ENCODE results near the gene CDC42BPA.
"Not testable (repeated sequence)": the region's sequence is repeated elsewhere in the genome, so short reads cannot be mapped to it uniquely, and the experiment has no call there.

Gene CDC42BPA

DNA sequence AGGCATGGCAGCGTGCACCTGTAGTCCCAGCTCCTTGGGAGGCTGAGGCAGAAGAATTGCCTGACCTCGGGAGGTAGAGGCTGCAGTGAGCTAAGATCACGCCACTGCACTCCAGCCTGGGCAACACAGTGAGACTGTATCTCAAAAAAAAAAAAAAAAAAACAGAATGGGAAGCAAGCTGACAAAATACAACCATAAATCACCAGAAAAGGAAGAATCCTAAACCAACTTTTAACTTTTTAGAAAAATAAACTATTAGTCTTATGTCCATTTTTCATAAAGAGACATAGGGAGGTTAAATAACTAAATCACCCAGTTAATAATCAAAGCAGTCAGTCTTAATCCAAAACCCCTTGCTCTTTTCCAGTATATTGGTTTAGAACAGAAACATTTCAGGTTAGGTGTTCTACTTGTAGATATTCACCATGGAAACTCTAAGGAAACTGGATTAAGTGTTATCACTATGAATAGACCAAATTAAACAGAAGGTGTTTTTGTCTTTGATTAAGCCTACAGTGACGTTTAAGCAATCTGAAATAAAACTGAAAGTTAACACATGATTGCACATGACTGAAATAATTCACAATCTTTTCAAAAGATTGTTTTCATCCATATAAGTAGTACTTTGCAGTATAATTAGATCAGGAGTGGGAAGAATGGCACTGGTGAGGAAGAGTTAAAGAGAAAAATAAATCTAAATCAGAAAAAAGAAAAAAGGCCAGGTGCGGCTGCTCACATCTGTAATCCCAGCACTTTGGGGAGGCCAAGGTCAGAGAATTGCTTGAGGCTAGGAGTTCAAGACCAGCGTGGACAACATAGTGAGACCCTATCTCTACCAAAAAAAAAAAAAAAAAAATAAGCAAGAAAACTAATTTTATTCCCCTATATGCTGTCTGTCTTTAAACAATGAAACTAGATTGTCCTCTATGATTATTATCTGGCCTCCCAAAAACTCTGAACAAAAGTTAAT lies 9.6 kb downstream of the CDC42BPA start:
- no peak for DNase-seq

DNA sequence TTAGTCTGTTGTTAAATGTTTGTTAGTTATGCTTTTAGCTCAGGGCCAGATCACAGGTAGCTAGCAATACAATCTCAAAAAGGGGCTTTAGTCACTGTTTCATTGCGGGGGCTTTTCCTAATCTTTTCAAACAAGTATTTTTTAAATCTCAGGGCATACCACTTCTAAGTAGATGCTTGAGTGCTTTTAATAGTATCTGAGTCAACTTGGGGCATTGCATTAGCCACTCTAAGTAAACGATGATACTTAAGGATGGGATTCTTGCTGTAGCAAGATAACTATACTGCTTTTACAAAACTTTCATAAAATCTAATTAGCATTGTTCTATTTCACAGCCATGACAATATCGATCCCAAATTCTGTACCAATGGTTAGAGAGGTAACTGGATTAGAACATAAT lies 11.6 kb downstream of the CDC42BPA start:
- no peak for DNase-seq

DNA sequence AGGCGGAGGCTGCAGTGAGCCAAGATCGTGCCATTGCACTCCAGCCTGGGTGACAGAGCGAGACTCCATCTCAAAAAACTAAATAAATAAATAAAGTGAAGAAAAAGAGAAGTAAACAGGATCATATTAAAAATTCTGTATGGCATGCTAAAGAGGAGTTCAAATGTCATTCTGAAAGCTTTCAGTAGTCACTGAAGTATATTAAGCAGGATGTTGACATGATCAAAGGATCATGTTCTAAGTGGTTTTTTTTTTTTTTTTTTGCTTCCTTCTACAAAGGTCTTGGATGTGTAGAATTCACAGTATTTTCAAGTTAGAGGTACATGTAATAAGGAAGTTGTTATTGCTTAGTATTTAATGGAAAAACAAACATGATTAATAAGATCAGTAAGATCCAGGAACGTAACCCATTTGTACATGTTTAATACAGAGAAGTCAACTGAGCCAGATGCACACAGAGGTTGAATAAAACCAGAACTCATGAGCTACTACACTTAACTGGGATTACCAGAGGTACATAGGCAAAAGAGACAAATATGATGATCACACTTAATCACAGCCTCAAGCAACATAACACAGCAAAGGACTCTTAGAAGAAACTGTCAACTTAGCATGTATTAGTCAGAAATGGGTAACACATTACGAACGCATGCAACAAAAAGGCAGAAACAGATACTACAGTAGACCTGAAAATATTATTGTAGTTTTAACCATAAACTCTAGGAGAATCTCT lies 12.2 kb downstream of the CDC42BPA start:
- no peak for DNase-seq

DNA sequence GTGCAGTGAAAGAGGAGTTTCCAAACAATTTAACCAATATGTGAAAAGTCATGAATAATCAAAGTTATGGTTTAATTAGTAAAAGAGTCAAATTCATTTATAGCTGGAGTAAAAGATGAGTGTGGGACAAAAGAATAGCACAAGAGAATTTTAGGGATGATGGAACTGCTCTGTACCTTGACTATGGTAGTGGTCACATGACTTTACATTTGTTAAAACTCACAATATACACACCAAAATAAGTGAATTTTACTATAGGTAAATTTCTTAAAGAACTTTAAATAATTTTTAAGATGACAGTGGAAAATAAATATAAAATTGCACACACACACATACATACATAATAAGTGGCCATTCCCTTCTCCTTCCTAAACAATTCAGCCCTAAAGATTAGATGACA lies 13.6 kb downstream of the CDC42BPA start:
- no peak for DNase-seq

DNA sequence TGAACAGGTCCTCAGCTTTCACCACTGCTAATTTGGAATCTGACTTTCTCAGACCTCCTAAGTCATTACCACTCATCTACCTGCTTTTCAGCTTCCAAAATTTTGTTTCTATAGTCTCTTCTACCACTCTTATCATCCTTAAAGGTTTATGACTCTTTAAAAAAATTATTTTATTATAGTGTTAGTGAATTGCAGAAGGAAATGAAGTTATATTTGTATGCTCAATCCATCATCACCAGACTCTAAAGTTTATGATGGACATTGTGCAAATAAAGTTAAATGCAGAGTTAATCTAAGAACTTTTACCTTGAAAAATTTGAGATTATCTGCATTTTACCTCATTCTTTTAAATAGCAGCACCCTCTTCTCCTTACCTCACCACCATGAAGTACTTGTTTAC lies 14.6 kb downstream of the CDC42BPA start:
- no peak for DNase-seq

DNA sequence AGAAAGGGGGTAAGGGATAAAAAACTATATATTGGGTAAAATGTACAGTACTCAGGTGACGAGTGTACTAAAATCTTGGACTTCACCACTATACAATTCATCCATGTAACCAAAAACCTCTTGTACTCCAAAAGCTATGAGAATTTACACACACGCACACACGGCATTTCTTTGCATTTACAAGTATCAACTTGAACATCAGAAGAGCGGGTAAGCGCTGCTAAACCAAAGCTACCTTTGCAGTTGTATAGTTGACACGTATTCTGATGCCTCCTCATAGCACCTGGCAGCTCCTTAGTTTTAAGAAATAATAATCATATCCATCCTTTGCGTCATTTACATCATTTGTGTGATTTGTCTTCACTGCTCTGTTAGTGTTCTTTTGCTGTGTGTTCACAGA lies 17.6 kb downstream of the CDC42BPA start:
- no peak for DNase-seq

DNA sequence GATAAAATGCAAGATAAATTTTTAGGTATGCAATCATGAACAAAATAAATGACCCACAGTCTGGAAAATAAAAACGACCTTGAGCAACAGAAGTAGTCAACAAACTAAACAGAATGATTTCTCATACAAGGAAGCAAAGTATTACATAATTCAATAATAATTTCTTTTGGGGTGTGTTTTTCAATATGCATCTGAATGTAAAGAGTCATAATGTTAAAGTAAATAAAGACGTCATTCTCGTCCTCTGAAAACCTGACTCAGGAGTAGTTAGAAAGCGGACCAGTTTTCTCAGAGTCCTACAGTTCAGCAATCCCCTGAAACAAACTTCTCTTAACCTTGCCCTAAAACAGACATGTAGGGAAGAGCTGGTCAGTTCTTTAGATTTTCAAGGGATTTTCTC lies 18.6 kb downstream of the CDC42BPA start:
- no peak for DNase-seq

DNA sequence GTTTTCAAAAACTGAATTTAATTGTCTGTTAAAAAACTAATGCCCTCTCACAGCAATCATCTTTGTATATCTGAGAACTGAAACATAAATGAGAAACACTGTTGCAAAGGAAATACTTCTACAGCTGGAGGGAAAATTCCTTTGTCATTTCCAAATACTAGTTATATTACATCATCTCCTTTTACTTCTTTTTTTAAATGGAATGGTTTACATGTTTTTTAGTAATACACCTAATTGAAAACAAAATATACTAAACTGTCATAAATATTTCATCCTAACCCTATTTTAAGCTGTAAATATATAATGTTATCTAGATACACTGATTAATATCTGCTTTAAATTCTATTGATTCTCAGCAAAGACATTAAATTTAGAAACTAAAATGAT lies 19.1 kb downstream of the CDC42BPA start:
- DNase-seq, result no peak

DNA sequence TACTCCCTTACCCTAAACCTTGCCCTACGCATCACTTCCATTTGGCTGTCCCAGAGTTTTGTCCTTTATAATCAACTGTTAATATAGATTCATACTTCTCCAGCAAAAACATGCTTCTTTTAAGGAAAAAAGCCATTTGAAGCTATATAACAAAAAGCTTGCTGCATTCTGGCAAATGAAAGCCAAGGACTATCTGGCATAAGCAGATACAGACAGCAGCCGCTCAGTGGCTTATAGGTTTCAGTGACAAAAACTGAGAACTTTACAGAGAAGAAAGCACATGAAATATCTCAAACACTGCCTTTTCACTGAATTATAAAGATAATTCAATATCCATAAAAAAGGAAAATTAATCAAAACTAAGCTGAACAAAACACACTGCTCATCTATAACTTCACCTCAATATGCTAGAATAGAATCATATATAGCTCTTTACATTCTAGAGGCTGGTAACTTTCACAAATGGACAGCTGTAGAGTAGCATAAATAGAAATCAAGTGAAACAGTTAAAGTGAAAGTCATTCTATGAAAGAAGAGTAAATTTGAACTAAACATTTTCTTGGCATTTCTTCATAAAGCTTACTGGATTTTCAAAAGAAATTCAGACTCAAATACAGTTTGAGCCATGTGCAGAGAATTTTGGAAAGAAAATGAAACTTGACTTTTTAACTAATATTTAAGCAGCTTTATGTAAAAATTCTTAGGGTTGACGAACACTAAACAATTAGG lies 19.6 kb downstream of the CDC42BPA start:
- DNase-seq, result no peak

DNA sequence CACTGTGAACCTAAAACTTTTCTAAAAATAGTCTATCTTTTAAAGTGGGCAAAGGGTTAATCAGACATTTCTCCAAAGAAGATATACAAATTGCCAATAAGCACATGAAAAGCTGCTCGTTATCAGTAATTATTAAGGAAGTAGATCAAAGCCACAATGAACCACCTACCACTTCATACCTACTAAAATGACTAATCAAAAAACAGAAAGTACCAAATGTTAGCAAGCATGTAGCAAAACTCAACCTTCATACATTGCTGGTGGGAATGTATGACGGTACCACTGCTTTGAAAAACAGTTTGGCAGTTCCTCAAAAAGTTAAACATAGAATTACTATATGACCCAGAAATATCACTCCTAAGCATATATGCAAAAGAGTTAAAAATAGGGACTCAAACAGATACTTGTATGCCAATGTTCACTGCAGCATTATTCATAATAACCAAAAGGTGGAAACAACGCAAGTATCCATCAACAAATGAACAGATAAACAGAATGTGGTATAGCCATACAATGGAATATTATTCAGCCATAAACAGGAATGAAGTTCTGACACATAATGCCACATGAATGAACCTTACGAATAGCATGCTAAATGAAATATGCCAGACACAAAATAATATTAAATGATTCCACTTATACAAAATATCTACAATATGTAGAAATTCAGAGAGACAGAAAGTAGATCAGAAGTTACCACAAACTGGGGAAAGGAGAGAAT lies 21.1 kb downstream of the CDC42BPA start:
- no peak for DNase-seq

DNA sequence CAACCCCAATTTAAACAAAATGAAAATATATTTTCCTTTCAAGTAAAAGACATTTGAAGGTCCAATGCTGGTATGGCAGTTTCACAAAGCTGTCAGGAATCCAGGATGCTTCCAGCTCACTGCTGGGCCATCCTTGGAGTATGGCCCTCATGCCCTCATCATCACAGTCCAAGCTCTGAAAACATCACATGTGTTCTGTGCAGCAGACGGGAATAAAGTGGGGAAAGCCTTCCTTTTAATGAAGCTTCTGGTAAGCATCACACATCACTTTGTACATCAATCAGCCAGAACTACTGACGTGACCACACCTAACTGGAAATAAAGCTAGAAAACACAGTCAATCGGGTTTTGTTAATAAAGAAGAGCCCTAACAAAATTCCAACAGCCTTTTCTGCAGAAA lies 22.7 kb downstream of the CDC42BPA start:
- DNase-seq, result no peak

DNA sequence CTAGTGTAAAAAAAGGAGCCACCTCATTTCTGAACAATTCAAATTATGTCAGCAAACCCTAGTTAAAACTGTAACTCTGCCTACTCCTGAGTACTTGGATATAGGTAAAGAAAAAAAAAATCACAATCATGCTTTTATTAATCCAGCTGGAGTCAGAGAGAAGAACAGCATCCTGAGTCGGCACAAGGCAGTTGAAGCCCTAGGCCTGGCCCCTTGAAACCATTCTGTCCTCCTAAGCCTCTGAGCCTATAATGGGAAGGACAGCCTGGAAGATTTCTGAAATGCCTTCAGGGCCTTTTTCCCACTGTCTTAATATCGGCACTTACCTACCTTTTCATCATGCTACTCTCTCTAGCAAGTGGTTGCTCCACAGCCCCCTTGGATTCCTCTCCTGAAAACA lies 32.5 kb downstream of the CDC42BPA start:
- no peak for DNase-seq

DNA sequence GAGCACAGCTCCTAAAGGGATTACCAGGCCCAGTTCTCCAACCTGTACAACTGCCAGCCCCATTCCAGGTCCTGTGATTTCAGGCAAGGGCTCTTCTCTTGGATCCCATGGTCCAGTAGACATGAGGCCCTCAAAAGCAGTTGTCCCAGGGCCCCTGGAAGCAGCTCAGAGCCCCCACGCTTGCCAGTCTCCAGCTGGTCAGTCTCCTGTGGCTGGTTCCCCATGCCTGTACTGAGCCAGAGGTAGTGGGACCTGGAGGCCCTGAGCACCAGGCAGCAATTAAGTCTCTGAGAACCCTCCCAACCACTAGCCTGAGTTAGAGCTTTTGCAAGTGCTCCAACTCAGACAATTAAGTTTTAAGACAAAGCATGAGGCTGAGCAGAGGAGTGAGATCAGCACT lies 36.9 kb downstream of the CDC42BPA start:
- no peak for DNase-seq

DNA sequence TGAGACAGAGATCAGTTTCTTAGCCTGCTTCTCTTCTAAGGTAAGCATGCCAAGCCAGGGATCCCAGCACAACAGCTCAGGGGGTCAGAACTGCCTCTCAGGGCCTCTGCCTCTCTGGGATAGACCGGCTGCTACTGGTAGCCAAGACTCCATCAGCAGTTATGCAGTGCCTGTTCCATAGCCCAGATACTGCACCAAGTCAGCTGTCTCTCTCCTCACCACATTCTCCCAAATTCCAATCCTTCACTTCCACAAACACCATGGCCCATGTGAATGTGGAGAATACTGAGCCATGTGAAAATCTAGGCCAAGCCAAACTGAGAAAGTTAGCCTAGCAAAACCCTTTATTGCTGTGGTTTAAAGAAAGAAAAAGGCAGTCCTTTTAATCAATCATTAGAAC lies 37.5 kb downstream of the CDC42BPA start:
- no peak for DNase-seq

DNA sequence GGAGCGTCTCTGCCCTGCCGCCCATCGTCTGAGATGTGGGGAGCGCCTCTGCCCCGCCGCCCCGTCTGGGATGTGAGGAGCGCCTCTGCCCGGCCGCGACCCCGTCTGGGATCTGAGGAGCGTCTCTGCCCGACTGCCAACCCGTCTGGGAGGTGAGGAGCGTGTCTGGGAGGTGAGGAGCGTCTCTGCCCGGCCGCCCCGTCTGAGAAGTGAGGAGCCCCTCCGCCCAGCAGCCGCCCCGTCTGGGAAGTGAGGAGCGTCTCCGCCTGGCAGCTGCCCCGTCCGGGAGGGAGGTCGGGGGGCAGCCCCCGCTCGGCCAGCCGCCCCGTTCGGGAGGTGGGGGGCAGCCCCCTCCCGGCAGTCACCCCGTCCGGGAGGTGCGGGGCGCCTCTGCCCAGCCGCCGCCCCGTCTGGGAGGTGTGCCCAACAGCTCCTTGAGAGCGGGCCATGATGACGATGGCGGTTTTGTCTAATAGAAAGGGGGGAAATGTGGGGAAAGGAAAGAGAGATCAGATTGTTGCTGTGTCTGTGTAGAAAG lies 42.1 kb downstream of the CDC42BPA start:
- not testable (repeated sequence) for DNase-seq

DNA sequence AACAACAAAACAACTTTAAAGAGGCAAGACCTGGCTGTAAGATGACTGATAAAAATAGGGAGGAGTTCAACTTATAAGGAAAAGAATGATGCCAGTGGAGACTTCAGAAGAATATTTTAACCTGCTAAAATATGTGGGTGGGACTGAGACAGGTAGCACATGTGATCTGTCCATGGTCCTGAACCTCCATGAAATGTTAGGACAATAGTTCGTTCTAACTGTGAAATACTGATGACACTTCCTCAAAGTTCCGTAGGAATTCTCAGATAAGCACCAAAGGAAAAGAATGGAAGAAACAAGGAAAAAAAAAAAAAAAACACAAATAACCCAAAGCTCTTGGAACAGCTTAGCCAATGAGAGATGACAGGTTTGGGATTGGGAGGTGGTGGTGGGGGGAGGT lies 44.7 kb downstream of the CDC42BPA start:
- DNase-seq, result no peak

DNA sequence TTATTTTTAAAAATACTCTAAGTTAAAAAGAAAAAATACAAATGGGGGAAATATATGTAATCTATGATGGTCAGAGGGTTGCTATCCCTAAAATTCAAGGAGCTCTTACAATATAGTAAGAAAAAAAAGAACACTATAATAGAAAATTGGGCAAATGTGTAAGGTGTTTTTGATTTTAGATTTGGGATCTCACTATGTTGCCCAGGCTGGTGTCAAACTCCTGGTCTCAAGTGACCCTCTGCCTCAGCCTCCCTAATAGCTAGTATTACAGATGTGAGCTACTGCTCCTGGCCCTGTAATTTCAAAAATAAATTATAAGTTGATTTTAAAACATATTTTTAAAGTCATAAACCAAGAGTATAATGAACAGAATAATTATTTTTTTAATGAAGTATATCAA lies 45.9 kb downstream of the CDC42BPA start:
- DNase-seq, result no peak

DNA sequence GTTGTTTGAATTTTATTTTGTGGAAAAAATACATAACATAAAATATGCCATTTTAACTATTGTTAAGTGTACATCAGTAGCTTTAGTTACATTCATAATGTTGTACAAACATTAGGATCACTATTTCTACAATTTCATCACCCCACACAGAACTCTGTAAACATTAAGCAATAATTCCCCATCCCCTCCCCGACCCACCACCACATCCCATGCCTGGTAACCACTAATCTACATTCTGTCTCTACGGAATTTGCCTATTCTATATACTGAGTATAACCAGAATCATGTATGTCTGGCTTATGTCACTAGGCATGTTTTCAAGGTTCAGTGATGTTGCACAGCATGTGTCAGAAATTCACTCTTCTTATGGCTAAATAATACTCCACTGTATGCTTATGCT lies 47.7 kb downstream of the CDC42BPA start:
- DNase-seq, result no peak

DNA sequence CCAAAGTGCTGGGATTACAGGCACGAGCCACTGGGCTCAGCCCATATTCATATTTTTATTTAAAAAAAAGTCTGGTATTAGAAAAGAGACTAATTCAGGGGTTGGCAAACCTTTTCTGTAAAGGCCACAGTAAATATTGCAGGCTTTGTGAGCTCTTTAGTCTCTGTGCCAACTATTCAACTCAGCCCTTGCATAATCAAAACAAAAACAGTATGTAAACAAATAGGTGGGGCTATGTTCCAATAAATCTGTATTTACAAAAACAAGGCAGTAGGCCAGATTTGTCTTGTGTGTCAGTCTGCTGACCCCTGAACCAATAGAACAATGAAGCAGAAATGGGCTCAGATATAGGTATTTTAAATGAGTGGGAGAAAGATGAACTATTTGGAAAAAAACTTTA lies 49.3 kb downstream of the CDC42BPA start:
- no peak for DNase-seq

DNA sequence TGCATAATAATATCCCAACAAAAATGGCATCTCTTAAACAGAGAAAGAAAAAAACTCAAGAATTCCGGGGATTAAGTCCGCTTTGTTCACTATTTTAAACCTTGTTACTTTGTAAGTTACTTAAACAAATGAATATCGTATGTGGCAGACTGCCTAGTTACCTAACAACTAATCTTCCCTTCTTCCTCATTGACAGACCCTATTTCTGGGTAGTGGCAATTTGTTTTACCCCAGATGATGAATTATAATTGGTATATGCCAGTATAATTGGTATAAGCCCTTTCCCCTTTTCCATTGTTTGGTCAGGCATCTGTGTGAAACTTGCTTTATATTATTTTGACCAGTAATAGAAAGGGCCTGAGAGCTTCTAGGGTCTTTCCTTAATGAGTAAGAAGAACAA lies 52.4 kb downstream of the CDC42BPA start:
- no peak for DNase-seq

DNA sequence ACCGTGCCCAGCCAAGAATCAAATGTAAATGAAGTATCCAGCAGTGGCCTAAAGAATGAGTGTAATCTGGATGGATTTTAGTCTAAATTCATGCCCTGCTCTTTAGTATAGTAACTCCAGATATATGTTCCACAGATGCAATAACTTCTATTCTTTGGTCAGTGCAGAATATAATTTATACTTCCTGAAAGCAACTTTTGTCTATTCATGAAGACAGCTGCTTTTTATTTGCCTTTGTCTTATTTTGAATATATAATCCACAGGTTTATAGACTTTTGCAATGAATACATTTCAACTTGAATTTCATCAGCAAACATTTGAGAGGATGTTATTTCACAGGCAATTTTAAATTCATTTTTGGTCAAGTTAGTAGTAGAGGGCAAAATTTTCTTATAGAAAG lies 54.4 kb downstream of the CDC42BPA start:
- DNase-seq, result no peak

DNA sequence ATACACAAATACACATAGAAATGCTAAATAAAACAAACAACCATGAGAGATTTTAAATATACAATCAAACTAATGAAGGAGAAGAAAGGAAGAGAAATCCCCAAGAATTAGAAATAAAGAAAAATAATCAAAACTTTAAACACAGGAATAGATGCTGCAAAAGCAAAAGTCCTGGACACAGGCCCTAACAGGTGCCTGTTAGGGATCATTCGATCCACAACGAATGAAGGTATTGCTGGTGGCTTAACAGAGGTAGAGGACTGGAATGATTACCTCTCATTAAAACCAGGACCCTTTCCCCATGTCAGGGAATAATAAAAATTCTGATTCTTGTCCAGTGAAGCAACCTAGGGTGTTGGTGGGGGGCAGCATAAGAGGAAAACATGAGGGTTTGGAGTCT lies 56.8 kb downstream of the CDC42BPA start:
- DNase-seq, result no peak

DNA sequence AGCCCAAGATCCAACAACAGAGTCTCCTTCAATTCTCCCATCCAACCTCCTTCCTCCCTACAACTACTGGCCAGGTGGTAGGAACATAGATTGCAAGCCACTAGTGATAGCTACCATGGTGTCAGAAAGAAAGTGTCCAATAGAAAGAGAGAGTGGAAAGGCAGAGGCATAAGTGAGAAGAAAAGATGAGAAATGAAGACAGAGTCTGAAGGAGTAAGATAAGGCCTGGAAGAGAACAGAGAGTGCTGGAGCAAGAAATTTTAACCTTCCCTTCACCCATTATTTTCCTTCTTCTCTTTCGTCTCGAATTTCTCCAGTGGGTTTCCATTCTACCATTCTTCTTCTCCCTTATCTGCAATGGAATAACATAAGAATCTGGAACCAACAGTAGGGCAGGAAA lies 57.9 kb downstream of the CDC42BPA start:
- DNase-seq, result no peak

Measured in CD4-positive, alpha-beta T cell treated with Interferon gamma for 1 hour (primary cell).